Right ventricle myocardium inferior (tissue), 1 donor: ENCODE data around the gene GRID1. TPM values are rescaled to one million over a fixed set of nuclear protein-coding genes. Genes with fewer than 3 reads are reported as not detected.

ENCODE experiments used
- ATAC-seq: fragments of 200-7000 bp; cut with Tn5 transposase; one replicate; pipeline ENCODE4 v1.9.1; 2020; ENCODE audit warnings: mild to moderate bottlenecking, moderate library complexity
- DNase-seq: peaks from one replicate; pipeline ENCODE4 v3.0.0; 2021; ENCODE audit errors: missing footprints
- intact Hi-C: fragments of 100-400 bp; cut with DNase I; formaldehyde crosslinking; loops from one replicate; pipeline ENCODE4 v1.11.0; 2022
- total RNA-seq: library from RNA; stranded (reverse); fragmentation: NEBNext Ultra II Directional; extraction: Animal tissue kit (Norgen Biotek cat#: 25700); gene quantifications from one replicate; pipeline ENCODE4 v1.2.1, GENCODE V29; 2021
- donor health status: DM: no; HTN: yes; CAD: no; lungs with severe emphysema.

The GRID1 gene
- total RNA-seq, 1 donor from 2014 or later = 1.3 TPM

DNA sequence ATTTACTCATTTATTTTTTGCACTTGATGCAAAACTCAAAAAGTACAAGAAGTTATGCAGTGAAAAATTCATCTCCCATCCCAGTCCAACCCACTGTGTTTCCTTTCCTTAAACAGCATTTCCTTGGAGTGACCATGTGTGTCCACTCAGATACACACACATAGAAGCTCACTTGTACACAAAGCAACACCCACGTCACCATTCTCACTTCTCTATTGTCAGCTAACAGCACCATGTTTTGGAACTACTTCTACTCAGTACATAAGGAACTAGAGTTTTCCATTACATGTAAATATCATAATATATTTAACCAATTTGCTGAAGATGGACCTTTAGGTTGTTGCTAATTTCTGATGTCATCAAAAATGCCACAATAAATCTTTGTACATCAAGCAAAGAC lies 167.6 kb downstream of the GRID1 start:
- intact Hi-C loops = no loop called here
- no peak for DNase-seq
- ATAC-seq = no peak

DNA sequence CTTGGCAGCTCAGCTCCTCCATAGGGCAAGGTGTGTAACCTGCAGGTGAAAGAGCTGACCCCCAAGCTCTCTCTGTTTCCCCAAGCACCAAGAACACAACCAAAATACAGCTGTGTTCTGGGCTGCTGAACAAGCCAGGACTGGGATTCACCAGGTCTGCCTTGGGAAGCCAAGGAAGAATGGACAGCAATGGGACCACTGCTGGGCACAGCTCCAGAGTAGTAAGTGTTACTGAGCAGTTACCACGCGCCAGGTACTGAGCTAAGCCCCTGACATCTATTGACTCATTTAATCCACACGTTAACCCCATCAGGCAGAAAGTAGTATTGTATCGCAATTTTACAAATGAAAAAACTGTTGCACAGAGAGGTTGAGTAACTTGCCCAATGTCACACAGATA lies 168.3 kb downstream of the GRID1 start:
- DNase-seq (no peak), ATAC-seq (no peak)
- intact Hi-C loops = no loop called here

DNA sequence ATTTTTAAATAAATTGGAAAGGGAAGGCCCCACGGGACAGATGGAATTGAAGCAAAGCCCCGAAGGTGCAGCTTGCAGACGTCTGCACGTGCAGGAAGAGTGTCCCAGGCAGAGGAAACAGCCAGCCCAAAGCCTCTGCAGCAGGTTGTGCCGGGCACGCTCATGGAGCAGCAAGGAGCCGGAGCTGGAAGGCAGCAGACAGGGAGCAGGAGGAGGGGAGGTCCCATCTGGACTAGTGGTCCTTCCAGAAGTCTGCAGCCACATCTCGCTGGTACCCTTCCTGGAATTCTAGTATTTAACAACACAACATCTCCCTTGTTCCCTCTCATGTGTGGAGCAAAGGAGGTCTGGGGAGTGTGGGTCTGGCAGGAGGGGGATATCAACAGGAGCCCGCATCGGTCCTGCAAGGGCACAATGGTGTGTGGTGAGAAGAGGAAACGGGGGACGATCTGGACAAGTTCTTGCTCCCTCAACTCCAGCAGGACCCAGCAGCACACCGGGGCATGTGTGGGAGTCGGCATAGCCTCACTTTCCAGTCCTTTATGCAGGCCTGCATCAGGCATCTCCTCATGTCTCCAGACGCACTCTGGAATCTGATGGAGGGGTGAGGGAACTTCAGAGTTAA lies 169.3 kb downstream of the GRID1 start:
- DNase-seq = no peak
- intact Hi-C loops = no loop called here
- ATAC-seq = no peak

DNA sequence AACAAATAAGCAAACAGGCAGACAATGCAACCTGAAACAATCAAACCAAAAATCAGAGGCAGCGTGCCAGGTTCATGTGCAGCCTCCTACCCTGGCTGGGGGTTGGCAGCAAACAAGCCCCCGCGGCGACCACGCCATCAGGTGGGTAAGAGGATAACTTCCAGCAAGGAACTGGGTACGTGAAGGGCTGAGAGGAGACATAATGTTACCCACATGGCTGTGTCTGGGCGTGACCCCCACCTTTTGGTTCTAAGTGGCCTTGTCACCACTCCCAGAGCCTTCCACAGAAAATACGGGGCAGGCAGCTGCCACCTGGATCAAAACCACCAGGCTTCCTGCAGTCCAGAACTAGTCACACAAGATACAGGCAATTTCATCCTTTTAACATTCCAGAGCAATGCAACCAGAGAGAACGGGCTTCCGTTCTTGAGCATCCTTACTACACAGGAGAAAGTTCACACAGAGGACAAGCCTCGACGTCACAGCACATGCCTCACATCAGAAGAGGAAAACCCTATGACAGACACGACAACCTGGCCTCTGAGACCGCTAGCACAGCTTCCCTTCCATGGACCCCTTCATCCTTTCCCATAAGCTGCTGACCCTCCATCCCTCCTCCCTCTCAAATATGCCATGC lies 171.0 kb downstream of the GRID1 start:
- ATAC-seq (no peak), DNase-seq (no peak)
- intact Hi-C loops = no loop called here

DNA sequence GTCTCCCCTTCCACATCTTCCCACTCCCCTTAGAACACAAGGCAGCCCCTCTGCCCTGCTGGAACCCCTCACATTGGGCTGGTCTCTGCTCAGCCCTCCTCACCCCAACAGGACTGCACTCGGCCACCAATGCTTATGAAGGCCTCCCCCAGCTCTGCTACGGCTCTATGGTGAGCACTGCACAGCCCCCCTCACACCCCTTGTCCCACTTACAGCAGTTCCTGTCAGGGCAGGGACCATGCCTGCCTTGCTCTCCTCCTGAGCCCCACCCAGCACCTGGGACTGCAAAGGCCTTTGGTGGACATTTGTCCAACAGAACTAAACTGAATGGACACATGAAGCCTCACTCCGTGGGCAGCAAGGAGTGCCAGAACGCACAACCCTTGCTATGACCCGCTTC lies 171.9 kb downstream of the GRID1 start:
- intact Hi-C loops = no loop called here
- no peak for DNase-seq
- ATAC-seq = no peak

DNA sequence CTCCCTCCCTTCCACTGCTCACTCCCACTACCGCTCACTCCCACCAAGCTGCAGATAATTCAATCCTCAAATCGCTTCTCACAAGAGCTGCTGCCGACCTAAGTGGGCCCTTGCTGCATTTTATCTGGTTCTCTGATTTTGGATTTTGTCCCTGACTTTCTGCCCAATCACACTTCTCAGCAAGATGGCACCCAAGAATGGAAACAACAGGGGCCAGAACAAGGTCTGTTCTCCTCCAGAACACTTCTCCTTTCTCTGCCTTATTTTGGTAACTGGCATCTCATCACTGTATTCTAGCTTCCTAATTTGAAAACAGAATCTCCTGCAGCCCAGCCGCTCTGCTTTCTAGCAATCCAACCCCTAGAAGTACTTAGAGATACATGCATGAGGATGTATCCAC lies 172.8 kb downstream of the GRID1 start:
- no peak for DNase-seq
- intact Hi-C loops = no loop called here
- no peak for ATAC-seq

DNA sequence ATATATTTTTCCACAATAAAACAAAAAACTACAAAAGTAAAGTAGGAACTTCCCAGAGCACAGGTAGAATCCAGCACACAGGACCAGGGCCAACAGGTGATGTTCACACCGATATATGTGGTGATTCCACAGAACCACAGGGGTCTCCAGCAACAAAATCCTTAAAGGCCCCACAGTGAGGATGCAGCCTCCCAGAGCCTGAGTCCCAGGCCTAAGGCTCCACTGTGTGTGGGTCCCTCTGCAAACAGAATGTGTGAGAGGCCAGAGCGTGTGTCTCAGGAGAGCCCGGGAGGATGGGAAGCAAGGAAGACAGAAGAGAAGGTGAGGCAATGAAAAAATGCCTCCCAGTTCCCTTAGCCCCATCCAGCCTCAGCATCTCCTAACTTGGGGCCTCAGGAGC lies 173.9 kb downstream of the GRID1 start:
- DNase-seq (no peak), ATAC-seq (no peak)
- intact Hi-C loops = no loop called here

DNA sequence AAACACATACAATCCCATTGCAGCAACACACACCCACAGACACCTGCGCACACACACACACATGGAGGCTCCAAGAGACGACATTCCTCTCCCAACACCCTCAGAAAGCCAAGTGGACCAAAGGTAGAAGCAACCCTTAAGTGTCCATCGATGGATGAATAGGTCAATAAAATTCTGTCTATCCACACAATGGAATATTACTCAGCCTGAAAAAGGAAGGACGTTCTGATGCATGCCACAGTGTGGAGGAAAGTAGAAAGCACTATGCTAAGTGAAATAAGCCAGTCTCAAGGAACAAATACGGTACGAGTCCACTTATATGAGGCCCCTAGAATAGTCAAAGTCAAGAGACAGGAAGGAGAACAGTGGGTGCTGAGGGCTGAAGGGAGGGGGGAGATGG lies 174.4 kb downstream of the GRID1 start:
- intact Hi-C loops = no loop called here
- DNase-seq (no peak), ATAC-seq (no peak)

DNA sequence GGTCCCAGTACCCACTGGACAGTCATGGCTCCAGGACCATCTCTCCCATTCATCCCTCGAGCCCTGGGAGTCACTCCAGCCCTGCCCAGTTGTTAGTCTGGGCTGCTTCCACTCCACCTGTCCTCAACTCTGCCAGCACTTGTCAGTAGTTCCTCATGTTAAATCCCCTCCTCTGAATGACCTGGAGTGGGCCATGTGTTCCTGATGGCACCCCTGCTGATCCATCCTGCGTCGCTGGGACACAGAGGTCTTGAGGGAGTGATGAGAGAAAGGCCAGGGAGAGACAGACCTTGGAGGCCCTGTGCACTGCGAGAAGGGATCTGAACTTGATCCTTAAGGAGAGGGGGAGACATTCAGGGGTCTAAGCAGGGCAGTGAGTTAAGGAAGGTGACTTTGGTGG lies 174.9 kb downstream of the GRID1 start:
- ATAC-seq = no peak
- intact Hi-C loops = no loop called here
- no peak for DNase-seq

DNA sequence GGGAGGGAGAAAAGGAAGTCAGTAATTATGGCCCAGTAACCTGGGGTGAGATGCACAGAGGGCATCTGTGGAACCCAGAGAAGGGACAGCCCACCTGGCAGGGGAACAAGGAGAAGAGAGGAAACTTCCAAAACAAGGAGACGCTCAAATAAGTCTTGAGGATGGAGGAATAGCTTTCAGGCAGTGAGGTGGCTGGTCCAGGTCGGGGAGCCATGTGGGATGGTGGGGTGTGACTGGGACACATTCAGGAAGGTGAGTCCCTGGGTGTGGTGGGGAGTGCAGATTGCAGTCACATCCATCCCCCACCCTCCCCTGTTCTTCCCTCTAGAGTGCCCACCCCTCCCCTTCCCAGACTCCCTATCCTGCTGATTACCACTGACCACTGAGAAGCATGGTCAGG lies 175.4 kb downstream of the GRID1 start:
- ATAC-seq (no peak), DNase-seq (no peak)
- intact Hi-C loops = no loop called here

DNA sequence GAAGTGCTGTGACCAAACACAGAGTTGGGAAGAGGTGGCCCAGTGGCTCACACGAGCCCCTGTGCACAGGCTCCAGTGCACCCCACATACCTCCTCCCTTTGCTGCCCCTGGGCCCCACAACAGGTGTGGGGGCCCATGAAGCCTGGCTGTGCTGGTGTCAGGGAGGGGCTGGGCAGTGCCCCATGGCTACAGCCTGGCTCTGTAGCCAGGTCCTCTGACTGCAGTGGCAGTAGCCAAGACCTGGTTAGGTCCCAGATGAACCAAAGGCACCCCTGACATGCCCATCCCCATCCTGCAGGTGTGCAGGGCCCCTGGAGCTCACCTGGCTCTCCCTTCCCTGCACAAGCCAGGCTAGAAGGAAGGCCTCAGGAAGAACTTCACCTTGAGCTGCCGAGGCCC lies 176.3 kb downstream of the GRID1 start:
- intact Hi-C loops = no loop called here
- DNase-seq (no peak), ATAC-seq (no peak)

DNA sequence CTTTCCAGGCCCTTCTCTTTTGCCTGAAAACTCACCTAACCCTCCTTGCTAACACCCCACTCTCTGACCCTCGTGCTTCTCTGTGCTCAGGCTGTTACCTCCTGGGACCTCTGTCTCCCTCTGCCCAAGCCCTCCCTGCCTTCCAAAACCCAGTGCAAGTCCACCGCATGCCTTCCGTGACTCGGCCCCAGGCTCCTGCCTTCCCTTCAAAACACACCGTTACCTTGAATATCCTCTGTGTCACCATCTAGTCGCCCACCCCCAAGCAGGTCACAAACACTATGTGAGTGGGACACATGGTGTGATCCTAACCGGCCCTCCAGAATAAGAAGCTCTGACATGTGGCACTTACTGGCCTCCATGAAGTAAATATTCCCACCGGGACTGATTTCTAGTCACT lies 176.7 kb downstream of the GRID1 start:
- no peak for ATAC-seq
- intact Hi-C loops = no loop called here
- DNase-seq = no peak

DNA sequence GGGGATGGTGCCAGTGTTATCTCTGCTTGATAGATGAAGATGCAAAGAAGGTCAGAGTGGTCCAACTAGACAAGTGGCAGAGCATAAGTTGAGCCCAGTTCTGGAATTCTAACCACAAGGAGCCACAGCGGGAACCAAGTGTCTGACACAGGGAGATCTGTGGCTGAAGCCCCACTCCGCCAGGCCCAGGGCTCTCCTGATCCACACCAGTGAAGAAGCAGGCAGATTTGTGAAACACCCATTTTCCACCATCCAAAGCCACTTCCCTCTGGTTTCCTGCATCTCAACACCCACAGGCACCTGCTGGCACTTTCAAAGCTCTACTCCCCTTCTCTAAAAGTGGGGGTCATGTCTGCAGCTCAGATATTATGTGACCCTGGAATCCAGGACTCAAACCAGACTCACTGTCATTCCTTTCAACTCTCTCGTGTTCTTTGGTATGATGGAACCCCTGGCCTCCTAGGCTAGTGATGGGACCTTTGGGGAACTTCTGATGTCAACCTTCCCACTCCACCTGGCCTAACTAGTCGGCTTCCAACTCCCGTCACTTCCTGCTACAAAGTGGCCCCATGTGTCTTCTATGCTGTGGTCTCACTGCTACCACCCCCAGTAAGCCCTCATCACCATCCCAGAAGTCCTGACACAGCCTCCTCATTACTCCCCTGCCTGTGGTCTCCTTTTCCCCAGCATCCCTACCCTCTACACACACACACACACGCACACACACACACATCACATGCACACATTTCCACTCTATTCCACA lies 177.6 kb downstream of the GRID1 start:
- intact Hi-C loops = no loop called here
- ATAC-seq (no peak), DNase-seq (no peak)

DNA sequence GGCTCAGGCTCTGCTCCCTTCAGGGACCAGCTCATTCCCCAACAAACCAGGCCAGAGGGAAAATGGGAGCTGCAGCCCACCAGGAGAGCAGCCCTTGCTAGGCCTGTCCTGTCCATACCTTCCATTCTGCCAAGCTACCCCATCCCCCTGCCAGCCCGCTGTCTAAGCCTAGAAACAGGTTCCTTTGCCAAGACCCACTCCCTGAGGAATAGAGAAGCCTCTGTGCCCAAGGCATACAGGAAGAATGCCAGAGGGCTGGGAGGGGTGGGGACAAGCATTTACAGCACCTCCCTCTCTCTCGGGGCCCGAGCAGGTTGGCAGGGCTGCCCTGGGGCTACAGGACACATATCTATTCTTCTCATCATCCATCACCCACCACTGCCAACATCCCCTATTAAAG lies 178.3 kb downstream of the GRID1 start:
- ATAC-seq (no peak), DNase-seq (no peak)
- intact Hi-C loops = no loop called here

DNA sequence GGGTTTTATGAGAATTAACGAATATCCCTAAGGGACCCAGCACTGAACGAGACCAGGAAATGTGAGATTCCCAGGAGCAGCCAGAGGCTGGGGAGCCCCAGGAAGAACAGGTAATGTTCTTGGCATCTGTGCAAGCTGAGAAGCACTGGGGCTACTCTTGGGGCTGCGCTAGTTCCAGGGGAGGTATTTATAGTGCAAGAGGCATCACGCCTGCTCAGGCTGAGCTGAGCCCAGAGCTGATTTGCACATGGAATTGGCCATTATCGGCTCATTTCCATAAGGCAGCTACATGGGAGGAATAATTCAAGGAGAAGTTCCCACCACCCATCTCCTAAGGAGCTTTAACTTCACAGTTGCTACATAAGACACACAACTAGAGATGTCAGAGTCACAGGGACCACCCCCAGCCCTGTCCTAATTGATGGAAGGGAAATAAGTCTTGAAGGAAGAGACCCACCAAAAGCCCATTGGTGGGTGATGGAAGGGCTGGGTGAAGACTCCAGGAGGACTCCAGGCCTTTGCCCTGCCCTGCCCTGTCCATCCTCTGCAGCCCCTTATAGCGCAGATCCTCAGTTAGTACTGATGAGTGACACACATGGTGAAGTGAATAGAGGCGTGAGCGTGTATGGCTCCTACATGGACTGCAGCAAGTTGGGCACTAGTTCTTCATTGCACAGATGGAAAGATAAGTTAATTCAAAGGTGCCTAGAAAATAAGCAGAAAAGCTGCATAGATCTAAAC lies 178.9 kb downstream of the GRID1 start:
- DNase-seq (no peak), ATAC-seq (no peak)
- intact Hi-C loops = no loop called here

DNA sequence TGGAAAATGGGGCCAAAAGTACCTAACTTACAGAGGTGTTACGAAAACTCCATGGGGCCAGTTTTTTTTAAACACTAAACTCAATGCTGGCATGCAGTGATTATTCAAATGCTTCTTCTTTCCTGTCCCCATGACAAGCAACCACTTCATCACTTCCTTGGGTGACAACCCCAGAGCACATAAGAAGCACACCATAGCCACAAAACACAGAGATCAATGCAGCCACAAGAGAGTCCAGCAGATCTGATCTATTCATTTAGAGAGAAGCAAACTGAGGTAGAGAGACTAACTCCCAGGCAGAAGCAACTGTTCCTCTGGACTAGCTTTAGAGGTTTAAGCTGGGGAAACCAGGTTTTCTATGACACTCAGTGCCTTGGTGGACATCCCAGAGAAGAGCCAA lies 180.0 kb downstream of the GRID1 start:
- ATAC-seq (no peak), DNase-seq (no peak)
- intact Hi-C loops = no loop called here

DNA sequence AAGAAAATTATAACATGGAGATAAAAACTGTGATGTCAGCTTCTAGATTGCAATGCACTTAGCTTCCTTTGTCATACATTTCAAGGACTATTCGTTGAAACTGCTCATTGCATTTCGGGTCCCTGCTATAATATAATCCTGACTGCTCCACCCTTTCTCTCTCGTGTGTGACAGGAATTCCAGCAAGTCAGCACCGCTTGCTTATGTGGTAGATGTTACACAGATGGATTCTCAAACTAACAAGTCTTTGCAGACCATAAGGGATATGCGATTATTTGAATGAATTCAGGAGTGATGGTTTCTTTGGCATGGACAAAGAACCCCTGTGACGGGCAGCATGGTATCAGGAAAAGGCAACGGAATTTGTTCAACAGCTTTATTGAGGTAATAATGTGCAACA lies 184.0 kb downstream of the GRID1 start:
- DNase-seq = no peak
- intact Hi-C loops = no loop called here
- no peak for ATAC-seq

DNA sequence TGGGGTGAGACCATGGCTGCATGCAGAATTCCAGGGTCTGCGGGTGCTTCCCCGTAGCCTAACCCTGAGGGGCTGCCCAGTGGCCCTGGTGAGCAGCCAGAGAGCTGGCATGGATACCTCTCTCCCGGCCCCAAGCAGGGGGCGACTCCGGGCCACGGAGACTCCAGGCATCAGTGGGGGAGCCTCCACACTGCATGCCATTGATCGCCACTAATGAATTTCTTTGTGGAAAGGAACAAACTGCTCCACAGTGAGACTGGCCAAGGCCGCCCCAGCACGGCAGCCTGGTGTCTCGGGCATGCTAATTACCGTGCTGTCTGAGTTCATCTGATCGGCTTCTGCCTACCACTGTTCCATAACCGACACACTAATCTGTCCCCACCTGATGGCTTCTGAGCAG lies 184.4 kb downstream of the GRID1 start:
- intact Hi-C loops = no loop called here
- ATAC-seq = no peak
- DNase-seq = no peak

DNA sequence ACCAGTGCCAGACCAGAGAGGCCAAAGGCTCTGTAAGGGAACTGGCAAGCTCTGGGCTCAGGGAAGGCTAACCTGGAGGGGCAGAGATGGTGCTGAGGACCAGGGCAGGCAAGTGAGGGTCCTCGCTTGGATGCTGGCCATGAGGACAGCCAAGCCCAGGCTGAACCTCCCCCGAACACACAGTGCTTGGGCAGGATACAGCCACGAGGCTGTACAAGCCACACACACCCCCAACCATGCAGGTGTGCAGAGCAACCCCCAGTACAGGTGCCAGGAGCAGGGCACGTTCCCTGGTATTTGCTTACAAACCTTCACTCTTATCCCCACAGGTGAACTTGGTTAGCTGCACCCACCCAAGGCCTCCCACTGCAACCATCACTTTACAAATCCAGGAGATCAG lies 185.7 kb downstream of the GRID1 start:
- intact Hi-C loops = loop anchor here (2.0 kb wide), 1 partner anchor 20 kb away; no protein-coding TSS in a partner anchor
- DNase-seq (no peak), ATAC-seq (no peak)

DNA sequence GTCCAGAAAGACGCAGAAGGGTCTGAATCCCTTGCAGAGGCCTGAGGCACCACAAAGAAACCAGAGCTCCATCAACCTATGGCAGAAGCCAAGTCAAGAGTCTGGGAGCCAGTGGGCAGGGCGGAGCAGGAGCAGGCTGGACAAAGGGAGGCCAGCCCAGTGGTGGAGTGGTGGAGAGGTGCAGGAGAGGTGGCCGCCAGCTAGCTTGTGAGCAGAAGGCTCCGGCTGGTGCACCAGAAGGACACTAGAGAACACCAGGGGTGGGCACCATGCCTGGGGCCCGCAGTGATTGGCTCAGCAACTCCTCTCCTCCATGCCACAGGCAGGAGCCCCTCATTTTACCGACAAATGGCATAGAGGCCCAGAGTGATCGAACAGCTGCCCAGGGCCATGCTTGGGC lies 186.6 kb downstream of the GRID1 start:
- intact Hi-C loops = loop anchor here (2.0 kb wide), 1 partner anchor 21 kb away; no protein-coding TSS in a partner anchor
- ATAC-seq (no peak), DNase-seq (no peak)
